Cardiac fibroblast (primary cell): ENCODE data around the gene XPNPEP2.

Source experiments
- DNase-seq, 2 donors: peaks; one replicate each; pipeline versions ENCODE4 v3.0.0 to v3.0.0-alpha.2; 2010; ENCODE audit warnings: low read depth in 2 of 2
- H3K4me3 ChIP-seq, 2 donors: replicated peaks in 1 of 2; 1 replicate in 1 of 2; 2 replicates in 1 of 2; pipeline ENCODE4 v1.5.1; 2011; ENCODE audit warnings: low read depth in 2 of 2, low read length in 2 of 2, mild to moderate bottlenecking in 2 of 2, moderate library complexity in 1 of 2
- TF ChIP-seq, protein P1 (sequence below): IDR thresholded peaks from one replicate; pipeline ENCODE4 v1.5.1; 2011; ENCODE audit warnings: low read depth, mild to moderate bottlenecking, low read length, inconsistent platforms

XPNPEP2 gene

GRCh38 chrX:129792586-129793291 is 54.0 kb downstream of the XPNPEP2 start:
- no peak overlapping the region for H3K4me3 ChIP-seq
- DNase-seq = no peak
- TF ChIP-seq, protein P1, sequence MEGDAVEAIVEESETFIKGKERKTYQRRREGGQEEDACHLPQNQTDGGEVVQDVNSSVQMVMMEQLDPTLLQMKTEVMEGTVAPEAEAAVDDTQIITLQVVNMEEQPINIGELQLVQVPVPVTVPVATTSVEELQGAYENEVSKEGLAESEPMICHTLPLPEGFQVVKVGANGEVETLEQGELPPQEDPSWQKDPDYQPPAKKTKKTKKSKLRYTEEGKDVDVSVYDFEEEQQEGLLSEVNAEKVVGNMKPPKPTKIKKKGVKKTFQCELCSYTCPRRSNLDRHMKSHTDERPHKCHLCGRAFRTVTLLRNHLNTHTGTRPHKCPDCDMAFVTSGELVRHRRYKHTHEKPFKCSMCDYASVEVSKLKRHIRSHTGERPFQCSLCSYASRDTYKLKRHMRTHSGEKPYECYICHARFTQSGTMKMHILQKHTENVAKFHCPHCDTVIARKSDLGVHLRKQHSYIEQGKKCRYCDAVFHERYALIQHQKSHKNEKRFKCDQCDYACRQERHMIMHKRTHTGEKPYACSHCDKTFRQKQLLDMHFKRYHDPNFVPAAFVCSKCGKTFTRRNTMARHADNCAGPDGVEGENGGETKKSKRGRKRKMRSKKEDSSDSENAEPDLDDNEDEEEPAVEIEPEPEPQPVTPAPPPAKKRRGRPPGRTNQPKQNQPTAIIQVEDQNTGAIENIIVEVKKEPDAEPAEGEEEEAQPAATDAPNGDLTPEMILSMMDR = no peak

GRCh38 chrX:129793604-129794191 is 54.9 kb downstream of the XPNPEP2 start:
- H3K4me3 ChIP-seq = no peak overlapping the region
- no peak for DNase-seq
- TF ChIP-seq, protein P1 = no peak

DNA sequence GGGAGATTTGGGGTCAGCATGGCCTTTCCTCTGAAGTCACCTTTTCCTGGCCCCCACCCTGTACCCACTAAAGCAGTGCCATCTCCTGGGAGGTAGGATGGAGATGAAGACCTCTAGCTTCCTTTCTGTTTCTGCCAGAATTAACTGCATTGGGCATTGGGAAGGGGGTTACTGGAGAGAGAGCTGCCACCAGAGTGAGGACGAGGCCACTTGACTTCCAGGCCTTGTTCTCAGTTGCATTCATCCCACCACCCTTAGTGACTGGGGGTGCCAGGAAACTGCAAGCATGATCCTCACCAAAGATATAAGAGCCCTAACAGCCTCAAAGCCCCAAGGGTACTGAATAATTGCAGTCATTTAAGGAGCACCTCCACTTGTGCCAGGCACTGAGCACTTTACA is 56.8 kb downstream of the XPNPEP2 start:
- DNase-seq = no peak
- no peak overlapping the region for H3K4me3 ChIP-seq
- TF ChIP-seq, protein P1 = no peak

DNA sequence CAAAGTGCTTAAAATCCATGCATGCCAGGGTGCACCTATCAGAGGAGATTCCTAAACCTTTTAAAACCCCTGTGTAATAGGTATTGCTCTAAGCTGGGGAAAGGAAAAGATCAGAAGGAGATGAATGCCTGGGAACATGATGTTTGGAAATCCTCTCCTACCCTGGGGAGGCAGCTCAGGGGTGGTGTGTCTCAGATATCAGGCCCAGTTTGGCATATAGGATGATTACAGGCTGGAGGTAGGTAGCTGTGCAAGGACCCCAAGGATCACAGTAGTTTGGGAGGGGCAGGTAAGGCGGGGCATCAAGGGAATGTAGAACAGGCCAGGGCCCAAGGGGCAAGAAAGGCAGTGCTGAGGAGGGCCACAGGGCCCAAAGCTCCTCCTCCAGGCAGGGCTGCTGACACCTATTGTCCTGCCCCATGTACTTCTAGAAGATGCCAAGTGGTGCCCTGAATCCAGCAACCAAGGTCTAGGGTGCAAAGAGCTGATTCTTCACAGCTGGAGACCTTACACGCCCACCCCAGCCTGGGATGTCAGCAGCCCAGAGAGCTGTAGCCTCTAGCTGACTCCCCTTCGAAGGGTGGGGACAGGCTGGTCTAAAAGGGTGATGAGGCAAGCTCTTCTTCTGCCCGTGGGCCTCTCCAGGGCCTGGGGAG is 58.6 kb downstream of the XPNPEP2 start:
- DNase-seq = no peak
- H3K4me3 ChIP-seq = no peak overlapping the region
- TF ChIP-seq, protein P1 = no peak

DNA sequence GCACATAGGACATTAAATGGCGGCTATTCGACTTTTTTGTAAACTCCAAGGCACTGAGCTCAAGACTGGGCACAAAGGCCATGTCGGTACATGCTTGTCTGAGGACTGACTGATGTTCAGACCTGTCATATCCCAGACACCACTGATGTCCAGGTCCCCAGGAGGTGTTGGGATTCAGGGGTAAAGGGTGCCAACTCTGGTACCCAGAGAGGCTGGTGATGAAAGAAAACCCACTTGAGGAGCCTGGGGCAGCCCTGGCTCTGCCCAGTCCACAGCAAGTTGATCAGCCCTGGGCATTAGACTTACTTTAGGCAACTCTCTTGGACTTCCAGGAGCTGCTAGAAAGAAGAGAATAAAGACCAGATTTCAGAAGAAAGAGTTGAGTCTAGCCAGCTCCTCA is 59.7 kb downstream of the XPNPEP2 start:
- TF ChIP-seq, protein P1 = no peak
- DNase-seq = no peak
- no peak overlapping the region for H3K4me3 ChIP-seq

DNA sequence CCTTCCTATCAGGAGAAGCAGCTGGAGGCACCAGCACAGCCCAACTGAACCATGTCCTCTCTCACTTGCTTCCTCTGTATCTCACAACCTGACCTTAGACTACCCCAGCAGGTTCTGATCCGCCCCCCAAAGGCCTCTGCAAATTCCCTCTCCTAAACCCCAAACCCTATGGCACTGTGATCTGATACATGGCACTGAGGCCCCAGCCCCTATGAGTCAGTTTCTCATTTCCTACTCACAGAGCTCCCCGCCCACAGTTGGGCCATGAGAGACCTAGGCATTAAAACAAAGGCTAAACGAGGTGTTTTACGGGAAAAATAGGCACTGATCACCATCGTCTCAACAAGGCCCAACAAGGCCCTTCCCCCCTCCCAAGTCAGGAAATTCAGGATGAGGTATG is 60.1 kb downstream of the XPNPEP2 start:
- TF ChIP-seq, protein P1 = no peak
- DNase-seq = no peak
- no peak overlapping the region for H3K4me3 ChIP-seq
